ENCODE measurements around the gene SGK1. TPM values are rescaled to one million over a fixed set of nuclear protein-coding genes. Genes with fewer than 3 reads are reported as not detected.
"Not testable (repeated sequence)": the region's sequence is repeated elsewhere in the genome, so short reads cannot be mapped to it uniquely, and the experiment has no call there.

Gene SGK1
- total and polyA plus RNA-seq, 5 donors = 21.7 to 55.3 (median 42.0) TPM

DNA sequence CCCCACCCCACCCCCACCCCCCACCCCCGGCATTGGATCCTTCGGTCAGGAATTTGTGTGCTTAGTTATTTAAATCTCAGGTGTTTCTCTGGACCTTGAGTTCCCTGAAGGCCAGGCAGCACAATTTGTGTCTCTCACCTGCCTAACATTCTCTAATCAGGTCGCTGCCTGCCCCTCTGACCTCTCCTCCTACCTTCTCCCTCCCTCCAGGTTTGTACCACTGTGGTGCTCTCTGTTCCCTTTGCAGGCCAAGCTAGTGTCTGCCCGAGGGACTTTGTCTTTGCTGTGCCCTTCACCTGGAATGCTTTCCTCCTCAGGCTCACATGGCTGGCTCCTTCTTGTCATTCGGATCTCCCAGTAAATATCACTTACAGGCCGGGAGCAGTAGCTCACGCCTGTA is 134.1 kb downstream of the SGK1 start:
- WGBS = 89% methylated on average over 7 of the region's 7 CpGs

DNA sequence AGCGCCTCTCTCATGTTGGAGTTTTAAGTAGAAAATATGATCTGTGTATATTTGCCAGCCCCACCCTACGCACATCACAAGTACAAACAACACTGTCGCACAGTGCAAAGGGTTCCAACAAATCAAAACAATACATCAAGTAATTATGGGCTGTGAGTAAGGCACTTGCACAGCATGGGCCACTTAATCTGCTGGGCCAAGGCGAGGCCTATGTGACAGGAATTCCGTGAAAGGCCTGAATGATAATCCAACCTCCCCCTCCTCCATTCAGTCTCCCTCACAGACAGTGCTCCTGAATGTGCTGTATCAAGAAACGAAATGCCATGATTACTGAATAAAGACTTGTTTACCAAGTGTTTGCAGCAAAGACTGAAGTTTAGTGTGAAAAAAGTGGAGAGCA is 135.4 kb downstream of the SGK1 start:
- Histone ChIP-seq H3K4me3 (ENCODE audit: low read length) (no peak overlapping the region), H3K27me3 (ENCODE audit: control insufficient read depth, insufficient read depth) (no peaks in the 10 kb centered on the region), H3K9me3 (ENCODE audit: control insufficient read depth, low read length) (no peaks in the 10 kb centered on the region), H3K27ac (ENCODE audit: low read length) (no peak overlapping the region), H3K4me1 (ENCODE audit: control insufficient read depth, insufficient read depth, low read length) (no peaks in the 10 kb centered on the region)
- no peak for ATAC-seq
- 92% methylated on average over 6 of the region's 6 CpGs for WGBS
- no peak for DNase-seq
- intact Hi-C loops (cut with DNase I) = no loop called here

More for the DNA sequence above, 134.1 kb downstream of the SGK1 start:
- Histone ChIP-seq H3K4me3 (ENCODE audit: low read length) (no peak overlapping the region), H3K4me1 (ENCODE audit: control insufficient read depth, insufficient read depth, low read length) (no peaks in the 10 kb centered on the region), H3K9me3 (ENCODE audit: control insufficient read depth, low read length) (no peaks in the 10 kb centered on the region), H3K27me3 (ENCODE audit: control insufficient read depth, insufficient read depth) (no peaks in the 10 kb centered on the region), H3K27ac (ENCODE audit: low read length) (no peak overlapping the region)
- intact Hi-C loops (cut with DNase I) = no loop called here
- no peak for ATAC-seq
- no peak for DNase-seq

DNA sequence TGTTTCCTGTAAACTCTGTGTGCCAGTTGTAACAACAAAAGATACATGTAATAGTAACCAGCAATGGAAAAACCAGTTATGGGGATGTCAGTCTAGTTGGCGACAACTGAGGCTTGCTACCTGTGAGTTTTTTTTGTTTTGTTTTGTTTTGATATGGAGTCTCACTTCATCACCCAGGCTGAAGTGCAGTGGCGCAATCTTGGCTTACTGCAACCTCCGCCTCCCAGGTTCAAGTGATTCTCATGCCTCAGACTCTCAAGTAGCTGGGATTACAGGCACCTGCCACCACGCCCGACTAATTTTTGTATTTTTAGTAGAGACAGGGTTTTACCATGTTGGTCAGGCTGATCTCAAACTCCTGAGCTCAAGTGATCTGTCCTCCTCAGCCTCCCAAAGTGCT is 136.2 kb downstream of the SGK1 start:
- H3K9me3 ChIP-seq (ENCODE audit: control insufficient read depth, low read length); H3K4me1 ChIP-seq (ENCODE audit: control insufficient read depth, insufficient read depth, low read length); H3K27me3 ChIP-seq (ENCODE audit: control insufficient read depth, insufficient read depth); ATAC-seq; H3K27ac ChIP-seq (ENCODE audit: low read length); H3K4me3 ChIP-seq (ENCODE audit: low read length); intact Hi-C loops (cut with DNase I); DNase-seq: not testable (repeated sequence)
- 96% methylated on average over 5 of the region's 5 CpGs for WGBS

DNA sequence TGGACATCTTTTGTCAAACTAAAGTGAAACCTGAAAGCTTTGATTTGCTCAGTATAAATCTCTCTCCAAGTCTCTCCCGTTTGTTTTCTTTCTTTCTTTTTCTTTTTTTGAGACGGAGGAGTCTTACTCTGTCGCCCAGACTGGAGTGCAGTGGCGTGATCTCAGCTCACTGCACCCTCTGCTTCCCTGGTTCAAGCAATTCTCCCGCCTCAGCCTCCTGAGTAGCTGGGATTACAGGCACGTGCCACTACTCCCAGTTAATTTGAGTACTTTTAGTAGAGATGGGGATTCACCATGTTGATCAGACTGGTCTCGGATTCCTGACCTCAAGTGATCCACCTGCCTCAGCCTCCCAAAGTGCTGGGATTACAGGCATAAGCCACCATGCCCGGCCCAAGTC is 136.7 kb downstream of the SGK1 start:
- ATAC-seq; H3K4me1 ChIP-seq (ENCODE audit: control insufficient read depth, insufficient read depth, low read length); DNase-seq; intact Hi-C loops (cut with DNase I); H3K9me3 ChIP-seq (ENCODE audit: control insufficient read depth, low read length); H3K27ac ChIP-seq (ENCODE audit: low read length); H3K4me3 ChIP-seq (ENCODE audit: low read length); H3K27me3 ChIP-seq (ENCODE audit: control insufficient read depth, insufficient read depth): not testable (repeated sequence)
- 91% methylated on average over 8 of the region's 8 CpGs for WGBS

DNA sequence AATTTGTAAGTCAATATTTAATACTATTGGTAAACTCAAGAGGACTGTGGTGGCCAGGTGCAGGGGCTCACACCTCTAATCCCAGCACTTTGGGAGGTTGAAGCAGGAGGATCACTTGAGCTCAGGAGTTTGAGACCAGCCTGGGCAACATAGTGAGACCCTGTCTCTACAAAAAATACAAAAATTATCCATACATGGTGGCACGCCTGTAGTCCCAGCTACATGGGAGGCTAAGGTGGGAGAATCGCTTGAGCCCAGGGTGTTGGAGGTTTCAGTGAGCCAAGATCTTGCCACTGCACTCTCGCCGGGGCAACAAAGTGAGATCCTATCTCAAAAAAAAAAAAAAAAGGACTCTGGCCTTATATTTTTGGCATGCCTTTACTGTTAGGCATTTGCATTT is 137.4 kb downstream of the SGK1 start:
- DNase-seq; ATAC-seq; H3K4me3 ChIP-seq (ENCODE audit: low read length); H3K27me3 ChIP-seq (ENCODE audit: control insufficient read depth, insufficient read depth); H3K4me1 ChIP-seq (ENCODE audit: control insufficient read depth, insufficient read depth, low read length); H3K9me3 ChIP-seq (ENCODE audit: control insufficient read depth, low read length); intact Hi-C loops (cut with DNase I); H3K27ac ChIP-seq (ENCODE audit: low read length): not testable (repeated sequence)
- over 99% methylated on average over 4 of the region's 4 CpGs for WGBS

DNA sequence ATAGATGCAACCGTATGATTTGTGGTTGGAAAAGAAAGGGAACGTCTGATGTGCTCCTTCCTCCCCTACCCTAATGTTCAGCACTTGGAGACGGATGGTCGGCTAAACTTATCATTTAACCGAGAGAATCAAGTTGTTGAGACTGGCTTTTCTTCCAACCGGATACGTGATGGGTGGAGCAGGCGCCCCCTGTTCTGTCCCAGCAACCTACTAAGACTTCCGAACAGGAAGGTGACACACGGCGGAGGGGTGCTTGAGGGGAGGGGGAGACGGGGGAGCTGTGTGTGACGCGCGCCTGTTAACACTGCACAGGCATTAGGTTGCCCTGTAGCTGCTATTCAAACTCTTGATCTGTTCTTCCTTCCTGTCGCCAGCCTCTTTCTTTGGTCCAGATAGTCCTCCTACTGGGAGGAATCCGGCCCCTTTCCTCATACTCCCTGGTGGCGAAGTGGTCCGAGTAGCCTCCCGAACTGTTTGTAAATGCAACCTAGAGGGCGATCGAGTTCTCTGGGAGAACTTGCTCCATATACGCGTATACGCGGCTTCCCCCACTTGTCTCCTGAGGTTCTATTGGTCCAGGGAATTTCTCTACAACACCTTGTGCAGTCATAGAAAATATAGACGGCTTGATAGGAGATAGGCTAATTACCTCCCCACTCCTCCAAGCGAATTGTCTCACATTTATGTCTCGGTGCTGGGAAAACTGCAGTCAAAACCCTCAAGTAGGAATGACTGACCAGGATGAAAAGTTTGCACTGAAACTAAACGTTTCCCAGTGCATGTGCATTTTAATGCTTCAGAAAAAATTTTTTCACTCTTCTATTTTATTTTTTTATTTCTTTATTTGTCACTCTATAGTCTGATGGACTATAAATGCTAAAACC is 139.5 kb downstream of the SGK1 start:
- intact Hi-C loops (cut with DNase I) = loop anchor here (2.0 to 10.0 kb wide), 6 partner anchors 336 to 706 kb away; no protein-coding TSS in a partner anchor
- peak; percentile 58 to 75 for ATAC-seq
- under 1% methylated on average over 30 of the region's 30 CpGs for WGBS

DNA sequence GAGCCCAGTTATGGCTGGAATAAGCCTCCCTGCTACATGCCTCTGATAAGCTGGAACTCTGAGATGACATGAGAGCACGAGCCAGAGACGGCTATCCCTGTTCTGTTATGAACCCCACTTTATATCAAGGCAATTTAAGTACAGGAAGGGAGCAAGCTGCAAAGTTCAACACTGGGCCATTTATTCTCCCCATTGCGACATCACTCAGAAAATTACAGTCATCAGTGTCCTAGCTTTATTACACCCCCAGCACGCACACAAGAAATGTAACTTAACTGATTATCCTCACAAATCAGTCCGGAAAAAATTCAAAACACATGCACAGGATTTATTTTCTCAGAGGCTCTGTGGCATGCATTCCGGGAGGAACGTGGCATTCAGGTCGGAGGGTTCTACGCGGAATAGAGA is 140.2 kb downstream of the SGK1 start:
- Histone ChIP-seq H3K27me3 (ENCODE audit: control insufficient read depth, insufficient read depth) (no peaks in the 10 kb centered on the region), H3K4me1 (ENCODE audit: control insufficient read depth, insufficient read depth, low read length) (peaks cover 3% of the 10 kb centered on the region), H3K4me3 (ENCODE audit: low read length) (peak overlapping the region; percentile 8), H3K27ac (ENCODE audit: low read length) (peak overlapping the region; percentile 55), H3K9me3 (ENCODE audit: control insufficient read depth, low read length) (no peaks in the 10 kb centered on the region)
- intact Hi-C loops (cut with DNase I) = loop anchor here (2.0 to 10.0 kb wide), 6 partner anchors 337 to 707 kb away; no protein-coding TSS in a partner anchor
- no peak for ATAC-seq
- DNase-seq = no peak
- 32% methylated on average over 10 of the region's 10 CpGs for WGBS

More for the DNA sequence above, 139.5 kb downstream of the SGK1 start:
- H3K27me3 ChIP-seq (ENCODE audit: control insufficient read depth, insufficient read depth) = no peaks in the 10 kb centered on the region
- peaks cover 3% of the 10 kb centered on the region for H3K4me1 ChIP-seq (ENCODE audit: control insufficient read depth, insufficient read depth, low read length)
- no peaks in the 10 kb centered on the region for H3K9me3 ChIP-seq (ENCODE audit: control insufficient read depth, low read length)
- peak; percentile 81 to 89 (median 87) for DNase-seq
- H3K4me3 ChIP-seq (ENCODE audit: low read length) = peak overlapping the region; percentile 8
- peak overlapping the region; percentile 55 for H3K27ac ChIP-seq (ENCODE audit: low read length)

DNA sequence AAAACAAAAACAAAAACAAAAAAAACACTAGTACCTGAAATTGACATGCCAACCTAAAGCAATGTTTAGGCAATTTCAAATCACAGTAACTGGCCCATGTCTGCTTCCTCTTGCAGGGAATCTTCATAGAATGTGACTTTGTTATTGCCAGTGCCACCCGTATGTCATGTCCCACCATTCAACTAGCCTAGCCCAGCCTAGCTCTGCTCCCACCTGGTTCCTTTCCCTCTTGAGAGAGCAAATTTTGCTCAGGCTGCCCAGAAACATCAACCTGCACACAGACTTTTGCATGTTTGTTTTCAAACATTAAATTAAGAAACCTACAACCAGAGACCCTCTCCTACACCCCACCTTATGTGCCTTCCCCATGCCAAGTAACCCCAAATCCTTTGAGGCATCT is 140.7 kb downstream of the SGK1 start:
- Histone ChIP-seq H3K4me1 (ENCODE audit: control insufficient read depth, insufficient read depth, low read length) (peaks cover 3% of the 10 kb centered on the region), H3K27me3 (ENCODE audit: control insufficient read depth, insufficient read depth) (no peaks in the 10 kb centered on the region), H3K27ac (ENCODE audit: low read length) (peak overlapping the region; percentile 55), H3K9me3 (ENCODE audit: control insufficient read depth, low read length) (no peaks in the 10 kb centered on the region), H3K4me3 (ENCODE audit: low read length) (peak overlapping the region; percentile 8)
- intact Hi-C loops (cut with DNase I) = loop anchor here (5.0 to 10.0 kb wide), 5 partner anchors 338 to 708 kb away; no protein-coding TSS in a partner anchor
- ATAC-seq (no peak), DNase-seq (no peak)
- 71% methylated on average over 1 of the region's 1 CpG for WGBS

DNA sequence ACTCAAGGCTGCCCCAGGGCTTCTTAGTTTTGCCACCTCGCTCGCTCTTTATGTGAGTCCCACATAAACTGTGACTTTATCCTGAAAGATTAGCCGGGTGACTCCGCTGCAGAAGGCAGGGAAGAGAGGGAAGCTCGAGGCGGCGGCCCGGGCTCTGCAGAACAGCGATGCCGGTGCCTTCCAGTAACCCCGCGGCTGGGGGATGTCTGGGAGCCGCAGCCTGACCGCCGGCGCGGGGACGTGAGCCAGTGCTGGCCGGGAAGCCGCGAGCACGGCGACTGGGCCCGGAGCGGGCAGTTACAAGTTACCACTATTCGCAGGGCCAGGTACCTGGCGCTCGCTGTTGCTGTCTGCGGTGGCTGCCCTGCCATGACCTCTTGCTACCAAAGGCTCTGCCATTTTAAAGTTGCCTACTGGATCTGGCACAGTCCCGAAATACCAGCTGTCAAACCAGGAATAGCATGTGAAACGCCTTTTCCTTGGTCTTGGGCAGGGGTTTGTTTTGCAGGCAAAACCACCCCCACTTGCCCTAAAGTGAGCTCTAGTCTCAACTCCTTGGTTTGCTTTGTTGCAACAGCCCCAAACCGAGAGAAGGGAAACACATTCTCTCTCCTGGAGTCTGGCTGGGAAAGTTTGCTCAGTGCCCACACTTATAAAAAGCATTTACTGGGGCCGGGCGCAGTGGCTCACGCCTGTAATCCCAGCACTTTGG is 141.5 kb downstream of the SGK1 start:
- H3K4me3 ChIP-seq (ENCODE audit: low read length) = peak overlapping the region; percentile 86
- H3K27me3 ChIP-seq (ENCODE audit: control insufficient read depth, insufficient read depth) = no peaks in the 10 kb centered on the region
- DNase-seq (peak; percentile 66 to 86 (median 84)), ATAC-seq (peak; percentile 7 to 12)
- no peaks in the 10 kb centered on the region for H3K9me3 ChIP-seq (ENCODE audit: control insufficient read depth, low read length)
- H3K4me1 ChIP-seq (ENCODE audit: control insufficient read depth, insufficient read depth, low read length) = peaks cover 3% of the 10 kb centered on the region
- intact Hi-C loops (cut with DNase I) = loop anchor here (5.0 to 10.0 kb wide), 5 partner anchors 338 to 708 kb away; no protein-coding TSS in a partner anchor
- peak overlapping the region; percentile 81 for H3K27ac ChIP-seq (ENCODE audit: low read length)
- 14% methylated on average over 35 of the region's 35 CpGs for WGBS

DNA sequence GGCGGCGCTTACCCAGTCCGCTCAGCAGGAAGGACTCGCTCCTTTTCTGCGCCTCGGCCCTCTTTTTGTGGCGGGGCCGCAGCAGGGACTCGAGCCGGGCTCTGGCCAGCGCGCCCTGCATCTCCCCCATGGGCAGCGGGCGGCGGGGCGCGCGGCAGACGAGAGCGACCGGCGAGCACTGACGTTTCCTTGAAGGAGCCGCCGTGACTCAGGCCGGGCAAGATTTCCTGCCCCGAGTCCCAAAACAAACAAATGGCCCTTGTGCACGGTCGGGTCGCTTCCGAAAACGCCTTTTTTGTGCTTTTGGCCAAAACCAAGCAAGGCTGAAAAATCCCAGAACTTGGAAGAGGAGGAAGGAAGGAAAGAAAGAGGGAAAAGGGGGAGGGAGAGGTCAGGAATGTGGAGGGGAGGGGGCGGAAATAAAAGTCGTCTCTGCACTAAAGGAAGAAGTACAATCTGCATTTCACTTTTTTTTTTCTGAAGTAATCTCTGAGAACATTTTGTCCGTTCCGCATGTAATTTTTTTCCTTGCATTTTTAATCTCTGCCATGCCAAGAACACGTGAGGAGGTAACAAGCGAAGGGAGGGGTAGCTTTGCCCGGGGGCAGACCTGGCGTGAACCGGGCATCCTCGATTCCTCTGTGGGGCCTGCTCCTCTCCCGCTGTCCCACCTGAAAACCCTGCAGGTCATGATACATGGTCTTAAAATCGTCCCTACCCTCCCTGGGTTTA is 142.2 kb downstream of the SGK1 start:
- H3K4me1 ChIP-seq (ENCODE audit: control insufficient read depth, insufficient read depth, low read length) = peaks cover 3% of the 10 kb centered on the region
- H3K27ac ChIP-seq (ENCODE audit: low read length) = peak overlapping the region; percentile 81
- ATAC-seq (peak; percentile 60 to 77), DNase-seq (peak; percentile 90 to 93 (median 93))
- WGBS = 1% methylated on average over 44 of the region's 44 CpGs
- H3K9me3 ChIP-seq (ENCODE audit: control insufficient read depth, low read length) = no peaks in the 10 kb centered on the region
- intact Hi-C loops (cut with DNase I) = loop anchor here (5.0 to 10.0 kb wide), 5 partner anchors 339 to 709 kb away; no protein-coding TSS in a partner anchor
- H3K27me3 ChIP-seq (ENCODE audit: control insufficient read depth, insufficient read depth) = no peaks in the 10 kb centered on the region
- peak overlapping the region; percentile 86 for H3K4me3 ChIP-seq (ENCODE audit: low read length)
